NCI-H1105 (cell line): ENCODE data around the gene ZNF624.

ENCODE experiments used
- DNase-seq: peaks from one replicate; lab custom pipeline; 2025; lab: John Stamatoyannopoulos, UW

The ZNF624 gene

GRCh38 chr17:16593356-16594102 lies 60.1 kb downstream of the ZNF624 start:
- no peak for DNase-seq

- peak; percentile 86 for DNase-seq
Observed at GRCh38 chr17:16589097-16589969, 64.3 kb downstream of the ZNF624 start.

- DNase-seq, result no peak
Observed at GRCh38 chr17:16585796-16586195, 67.9 kb downstream of the ZNF624 start.

GRCh38 chr17:16584273-16584995 lies 69.2 kb downstream of the ZNF624 start:
- DNase-seq, result no peak

- no peak for DNase-seq
Observed at GRCh38 chr17:16583781-16584180, 69.9 kb downstream of the ZNF624 start.

- DNase-seq, result no peak
Observed at GRCh38 chr17:16573466-16573865, 80.2 kb downstream of the ZNF624 start.
